DOHH2 (cell line): ENCODE measurements around the gene TMC8.

ENCODE experiments used
- H3F3A ChIP-seq: fragments of 200-600 bp; sonication (generic), shearing (Covaris generic); 2 replicates; pipeline ENCODE4 v1.6.0; 2016; ENCODE audit warnings: antibody characterized with exemption, mild to moderate bottlenecking; ENCODE audit not compliant: control insufficient read depth, insufficient read depth
- H3K27ac ChIP-seq: fragments of 200-600 bp; sonication (generic); 2 replicates; pipeline ENCODE4 v1.5.1; 2014; ENCODE audit warnings: low read depth, mild to moderate bottlenecking, low read length, moderate library complexity
- H3K27me3 ChIP-seq: fragments of 200-600 bp; sonication (generic); 2 replicates; pipeline ENCODE4 v1.6.1; 2014; ENCODE audit warnings: mild to moderate bottlenecking, low read length, mixed read lengths; ENCODE audit not compliant: control insufficient read depth
- H3K36me3 ChIP-seq: fragments of 200-600 bp; sonication (generic); 2 replicates; pipeline ENCODE4 v1.6.1; 2014; ENCODE audit warnings: mild to moderate bottlenecking, low read length, moderate library complexity, mixed read lengths; ENCODE audit not compliant: control insufficient read depth
- H3K4me1 ChIP-seq: fragments of 200-600 bp; sonication (generic); 2 replicates; pipeline ENCODE4 v1.6.1; 2014; ENCODE audit warnings: mild to moderate bottlenecking, low read length, mixed read lengths; ENCODE audit not compliant: control insufficient read depth
- H3K4me2 ChIP-seq: fragments of 200-600 bp; sonication (generic); 2 replicates; pipeline ENCODE4 v1.6.0; 2014; ENCODE audit warnings: mild to moderate bottlenecking, low read length, moderate library complexity
- H3K4me3 ChIP-seq: fragments of 200-600 bp; sonication (generic); 2 replicates; pipeline ENCODE4 v1.5.1; 2014; ENCODE audit warnings: mild to moderate bottlenecking, low read length, mixed read lengths
- H3K79me2 ChIP-seq: fragments of 200-600 bp; sonication (generic); 2 replicates; pipeline ENCODE4 v1.6.1; 2014; ENCODE audit warnings: mild to moderate bottlenecking, low read length, mixed read lengths; ENCODE audit not compliant: control insufficient read depth
- H3K9me2 ChIP-seq: fragments of 200-600 bp; sonication (generic); replicated peaks from 2 replicates; pipeline ENCODE4 v1.6.1; 2014; ENCODE audit warnings: mild to moderate bottlenecking, low read length, mixed read lengths; ENCODE audit not compliant: control insufficient read depth
- H3K9me3 ChIP-seq: fragments of 200-600 bp; sonication (generic); 2 replicates; pipeline ENCODE4 v1.6.1; 2014; ENCODE audit warnings: antibody characterized with exemption, low read length, mixed read lengths; ENCODE audit not compliant: control insufficient read depth, insufficient read depth
- H4K20me1 ChIP-seq: fragments of 200-600 bp; sonication (generic); 2 replicates; pipeline ENCODE4 v1.6.0; 2014; ENCODE audit warnings: low read depth, mild to moderate bottlenecking, antibody characterized with exemption, low read length, moderate library complexity; ENCODE audit not compliant: control insufficient read depth, insufficient read depth
- EZH2phosphoT487 ChIP-seq: fragments of 200-600 bp; sonication (generic); IDR thresholded peaks from 2 replicates; pipeline ENCODE4 v1.6.1; 2017; ENCODE audit warnings: borderline replicate concordance, mild to moderate bottlenecking, antibody characterized with exemption, low read length, moderate library complexity, mixed read lengths
- TF ChIP-seq, protein P1 (sequence below): fragments of 200-600 bp; sonication (generic); IDR thresholded peaks from one replicate; pipeline ENCODE4 v1.5.1; 2014; ENCODE audit warnings: antibody characterized with exemption, mild to moderate bottlenecking, low read depth, low read length; ENCODE audit not compliant: poor library complexity, severe bottlenecking

Gene TMC8

DNA sequence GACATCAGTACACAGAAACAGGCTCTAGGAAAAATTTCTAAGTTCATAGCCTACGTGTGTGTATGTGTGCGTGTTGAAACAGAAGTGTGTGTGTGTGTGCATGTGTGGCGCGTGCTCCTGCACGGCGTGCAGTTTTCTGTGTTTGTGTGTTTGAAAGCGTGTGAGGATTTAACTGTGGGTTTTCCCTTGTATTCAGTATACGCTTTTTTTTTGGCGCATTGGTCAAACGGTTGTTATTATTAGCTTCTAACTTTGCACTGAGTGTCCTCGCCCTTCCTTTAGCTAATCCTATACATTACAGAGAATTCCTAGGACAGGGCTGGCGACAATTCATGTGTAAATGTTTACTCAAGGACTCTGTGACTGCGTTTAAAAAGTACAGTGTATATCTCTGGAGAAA is 25.0 kb upstream of the TMC8 start:
- H3K27ac ChIP-seq: no peak overlapping the region
- H3K4me3 ChIP-seq: no peak overlapping the region
- no peaks in the 10 kb centered on the region for H3K9me3 ChIP-seq
- no peaks in the 10 kb centered on the region for H3K9me2 ChIP-seq
- peaks cover 1% of the 10 kb centered on the region; the same call in 1 of the 2 replicates for H3K79me2 ChIP-seq
- peaks cover 22% of the 10 kb centered on the region for H3F3A ChIP-seq
- no peaks in the 10 kb centered on the region for H3K4me1 ChIP-seq
- H3K36me3 ChIP-seq: peaks cover 33% of the 10 kb centered on the region
- H3K4me2 ChIP-seq: no peak overlapping the region
- TF ChIP-seq, protein P1, sequence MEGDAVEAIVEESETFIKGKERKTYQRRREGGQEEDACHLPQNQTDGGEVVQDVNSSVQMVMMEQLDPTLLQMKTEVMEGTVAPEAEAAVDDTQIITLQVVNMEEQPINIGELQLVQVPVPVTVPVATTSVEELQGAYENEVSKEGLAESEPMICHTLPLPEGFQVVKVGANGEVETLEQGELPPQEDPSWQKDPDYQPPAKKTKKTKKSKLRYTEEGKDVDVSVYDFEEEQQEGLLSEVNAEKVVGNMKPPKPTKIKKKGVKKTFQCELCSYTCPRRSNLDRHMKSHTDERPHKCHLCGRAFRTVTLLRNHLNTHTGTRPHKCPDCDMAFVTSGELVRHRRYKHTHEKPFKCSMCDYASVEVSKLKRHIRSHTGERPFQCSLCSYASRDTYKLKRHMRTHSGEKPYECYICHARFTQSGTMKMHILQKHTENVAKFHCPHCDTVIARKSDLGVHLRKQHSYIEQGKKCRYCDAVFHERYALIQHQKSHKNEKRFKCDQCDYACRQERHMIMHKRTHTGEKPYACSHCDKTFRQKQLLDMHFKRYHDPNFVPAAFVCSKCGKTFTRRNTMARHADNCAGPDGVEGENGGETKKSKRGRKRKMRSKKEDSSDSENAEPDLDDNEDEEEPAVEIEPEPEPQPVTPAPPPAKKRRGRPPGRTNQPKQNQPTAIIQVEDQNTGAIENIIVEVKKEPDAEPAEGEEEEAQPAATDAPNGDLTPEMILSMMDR: no peak
- TF ChIP-seq EZH2phosphoT487: no peak
- H3K27me3 ChIP-seq: no peaks in the 10 kb centered on the region
- no peaks in the 10 kb centered on the region for H4K20me1 ChIP-seq

DNA sequence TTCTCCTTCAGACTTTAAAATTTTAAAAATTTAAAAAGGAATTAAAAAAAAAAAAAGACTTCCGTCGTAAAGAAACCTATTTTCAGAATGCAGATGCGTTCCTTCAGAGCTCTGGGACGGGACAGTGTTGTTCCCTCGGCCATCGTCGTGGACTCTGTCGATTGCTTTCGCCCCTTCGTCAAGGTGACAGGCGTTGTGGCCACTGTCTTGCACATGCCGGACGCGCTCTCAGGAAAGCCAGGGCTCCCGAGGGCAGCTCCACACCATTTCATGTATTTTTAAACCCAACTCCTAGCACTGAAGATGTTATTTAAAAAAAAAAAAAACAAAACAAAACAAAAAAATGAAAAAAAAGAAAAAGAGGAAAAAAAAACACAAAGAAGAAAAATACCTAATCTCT is 24.4 kb upstream of the TMC8 start:
- Histone ChIP-seq H3K9me2 (no peaks in the 10 kb centered on the region), H3K4me2 (no peak overlapping the region), H3K9me3 (no peaks in the 10 kb centered on the region), H4K20me1 (no peaks in the 10 kb centered on the region), H3K79me2 (peaks cover 5% of the 10 kb centered on the region), H3K27me3 (no peaks in the 10 kb centered on the region), H3K27ac (no peak overlapping the region), H3K36me3 (peaks cover 40% of the 10 kb centered on the region), H3F3A (peaks cover 22% of the 10 kb centered on the region), H3K4me3 (no peak overlapping the region), H3K4me1 (no peaks in the 10 kb centered on the region)
- TF ChIP-seq, protein P1: no peak
- no peak for TF ChIP-seq EZH2phosphoT487

- no peak for TF ChIP-seq EZH2phosphoT487
- TF ChIP-seq, protein P1: no peak
- Histone ChIP-seq H3K79me2 (peaks cover 7% of the 10 kb centered on the region), H3K4me1 (peaks cover 1% of the 10 kb centered on the region), H3K4me3 (no peak overlapping the region), H3K27ac (no peak overlapping the region), H4K20me1 (no peaks in the 10 kb centered on the region), H3K27me3 (no peaks in the 10 kb centered on the region), H3K36me3 (peaks cover 52% of the 10 kb centered on the region), H3K9me2 (no peaks in the 10 kb centered on the region), H3K9me3 (no peaks in the 10 kb centered on the region), H3K4me2 (no peak overlapping the region), H3F3A (peaks cover 22% of the 10 kb centered on the region)
Observed at GRCh38 chr17:78107457-78107856, 23.1 kb upstream of the TMC8 start.
